WTC11 (cell line): ENCODE measurements around the gene RERG. TPM values are rescaled to one million over a fixed set of nuclear protein-coding genes. Genes with fewer than 3 reads are reported as not detected.
A peak's percentile ranks its signal among the peaks of the same experiment; 100 is the strongest.

Experiments
- ATAC-seq: fragments of 200-7000 bp; cut with Tn5 transposase; 2 replicates; pipeline ENCODE4 v1.10.0; 2021; ENCODE audit warnings: mild to moderate bottlenecking, moderate library complexity
- CTCF ChIA-PET: fragments of 300-600 bp; sonication (Branson Sonifier 250); formaldehyde crosslinking; loops from one replicate; lab custom pipeline; 2021; ENCODE audit warnings: antibody characterized with exemption; lab: Charles Lee
- POLR2A ChIA-PET: fragments of 350-600 bp; sonication (Branson Sonifier 250); formaldehyde crosslinking; loops from one replicate; lab custom pipeline; 2021; ENCODE audit warnings: antibody characterized with exemption; lab: Charles Lee
- DNase-seq: peaks from one replicate; pipeline ENCODE4 v3.0.0; 2021; ENCODE audit warnings: low spot score
- H3K27ac Mint-ChIP-seq: 2 replicates; pipeline ENCODE4 v1.8.0; 2021; ENCODE audit warnings: mixed read lengths
- H3K27me3 Mint-ChIP-seq: 2 replicates; pipeline ENCODE4 v1.8.0; 2021; ENCODE audit warnings: low read depth, mild to moderate bottlenecking, moderate library complexity, mixed read lengths
- H3K36me3 Mint-ChIP-seq: 2 replicates; pipeline ENCODE4 v1.8.0; 2021; ENCODE audit warnings: mixed read lengths
- H3K4me1 Mint-ChIP-seq: 2 replicates; pipeline ENCODE4 v1.8.0; 2022; ENCODE audit warnings: mixed read lengths
- H3K4me3 Mint-ChIP-seq: 2 replicates; pipeline ENCODE4 v1.8.0; 2021; ENCODE audit warnings: mild to moderate bottlenecking, moderate library complexity, mixed read lengths
- H3K9me3 Mint-ChIP-seq: 2 replicates; pipeline ENCODE4 v1.8.0; 2021; ENCODE audit warnings: mixed read lengths
- CREM ChIP-seq: sonication (generic); formaldehyde crosslinking; IDR thresholded peaks from 2 replicates; pipeline ENCODE4 v1.8.1; 2022; ENCODE audit warnings: mild to moderate bottlenecking, missing genetic modification reagents, moderate library complexity
- CTCF ChIP-seq: fragments of 200-600 bp; IDR thresholded peaks from 2 replicates; pipeline ENCODE4 v1.8.0; 2022; ENCODE audit warnings: antibody characterized with exemption
- E2F1 ChIP-seq: sonication (generic); formaldehyde crosslinking; IDR thresholded peaks from 2 replicates; pipeline ENCODE4 v1.8.0; 2022; ENCODE audit warnings: mild to moderate bottlenecking, missing genetic modification reagents
- ETV6 ChIP-seq: sonication (generic); formaldehyde crosslinking; IDR thresholded peaks from 2 replicates; pipeline ENCODE4 v1.8.1; 2022; ENCODE audit warnings: mild to moderate bottlenecking, missing genetic modification reagents
- FOXK1 ChIP-seq: sonication (generic); formaldehyde crosslinking; IDR thresholded peaks from 2 replicates; pipeline ENCODE4 v1.8.0; 2022; ENCODE audit warnings: mild to moderate bottlenecking, moderate library complexity, missing genetic modification reagents
- HMGA2 ChIP-seq: fragments of 250-450 bp; sonication (Bioruptor Pico); IDR thresholded peaks from 2 replicates; pipeline ENCODE4 v1.4.0; 2021; ENCODE audit warnings: mild to moderate bottlenecking, moderate library complexity
- NFE2L1 ChIP-seq: sonication (generic); formaldehyde crosslinking; IDR thresholded peaks from 2 replicates; pipeline ENCODE4 v1.8.1; 2023; ENCODE audit warnings: missing genetic modification reagents
- NR3C1 ChIP-seq: sonication (generic); formaldehyde crosslinking; conservative IDR thresholded peaks from 2 replicates; pipeline ENCODE4 v1.8.1; 2023; ENCODE audit warnings: low read depth, mild to moderate bottlenecking, missing genetic modification reagents
- PRRX2 ChIP-seq: fragments of 250-450 bp; sonication (Bioruptor Pico); IDR thresholded peaks from 2 replicates; pipeline ENCODE4 v1.8.0; 2021; ENCODE audit warnings: mild to moderate bottlenecking
- STAT6 ChIP-seq: sonication (generic); formaldehyde crosslinking; conservative IDR thresholded peaks from 2 replicates; pipeline ENCODE4 v1.8.1; 2023; ENCODE audit warnings: mild to moderate bottlenecking, low read depth, missing genetic modification reagents, moderate library complexity
- TP53 ChIP-seq: sonication (generic); formaldehyde crosslinking; IDR thresholded peaks from 2 replicates; pipeline ENCODE4 v1.8.1; 2023; ENCODE audit warnings: mild to moderate bottlenecking, missing genetic modification reagents
- ZNF138 ChIP-seq: sonication (generic); formaldehyde crosslinking; conservative IDR thresholded peaks from 2 replicates; pipeline ENCODE4 v1.8.1; 2022; ENCODE audit warnings: mild to moderate bottlenecking, moderate library complexity, missing genetic modification reagents
- ZNF532 ChIP-seq: fragments of 250-450 bp; sonication (Bioruptor Pico); IDR thresholded peaks from 2 replicates; pipeline ENCODE4 v1.9.0; 2021; ENCODE audit warnings: mild to moderate bottlenecking, borderline replicate concordance
- total RNA-seq: library from RNA; stranded (reverse); gene quantifications from 3 replicates; pipeline ENCODE4 v1.2.3, GENCODE V29; 2021
- TF ChIP-seq, protein P1 (sequence below): sonication (generic); formaldehyde crosslinking; IDR thresholded peaks from 2 replicates; pipeline ENCODE4 v1.8.1; 2022; ENCODE audit warnings: low read depth, mild to moderate bottlenecking, moderate library complexity, missing genetic modification reagents, borderline replicate concordance
- TF ChIP-seq, protein P2 (sequence below): sonication (generic); formaldehyde crosslinking; IDR thresholded peaks from 2 replicates; pipeline ENCODE4 v1.8.0; 2023; ENCODE audit warnings: missing genetic modification reagents
- TF ChIP-seq, protein P3 (sequence below): sonication (generic); formaldehyde crosslinking; IDR thresholded peaks from 2 replicates; pipeline ENCODE4 v1.8.1; 2023; ENCODE audit warnings: mild to moderate bottlenecking, missing genetic modification reagents, moderate library complexity
- TF ChIP-seq, protein P4 (sequence below): fragments of 250-450 bp; sonication (Bioruptor Pico); IDR thresholded peaks from 2 replicates; pipeline ENCODE4 v1.9.0; 2021; ENCODE audit warnings: mild to moderate bottlenecking
- TF ChIP-seq, protein P5 (sequence below): sonication (generic); formaldehyde crosslinking; IDR thresholded peaks from 2 replicates; pipeline ENCODE4 v1.8.1; 2023; ENCODE audit warnings: mild to moderate bottlenecking, missing genetic modification reagents

Gene RERG
- total RNA-seq, 1 experiment from 2014 or later = 0.28 TPM

DNA sequence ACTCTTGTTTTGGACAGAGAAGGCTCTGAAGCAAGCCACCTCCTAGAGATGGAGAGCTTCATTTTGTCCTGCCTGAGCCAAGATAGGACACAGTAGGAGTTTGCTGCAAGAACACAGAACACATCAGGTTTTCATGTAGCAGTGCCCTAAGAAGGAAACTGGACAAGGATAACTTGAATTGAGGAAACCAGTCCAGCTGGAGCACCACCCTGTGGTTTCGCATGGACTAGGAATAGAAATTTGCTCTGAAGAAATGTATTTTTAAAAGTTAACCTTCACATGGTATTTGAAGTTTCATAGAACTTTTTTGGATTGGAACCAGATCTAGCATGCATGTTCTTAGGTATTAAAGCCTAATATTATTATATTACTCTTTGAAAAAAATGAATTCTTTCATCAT lies 68.8 kb downstream of the RERG start:
- no peak overlapping the region for H3K4me3 Mint-ChIP-seq
- ChIA-PET POLR2A (no interaction called here), CTCF (interaction anchor here (1.3 to 6.0 kb wide), 3 partner anchors 66 to 375 kb away, joined by 4 to 48 read pairs (median 4); partner anchors contain the start of gene RERG)
- H3K27me3 Mint-ChIP-seq = no peaks in the 10 kb centered on the region
- DNase-seq (no peak), ATAC-seq (no peak)
- H3K36me3 Mint-ChIP-seq = no peaks in the 10 kb centered on the region
- no peaks in the 10 kb centered on the region for H3K4me1 Mint-ChIP-seq
- TF ChIP-seq HMGA2 = no peak
- TF ChIP-seq ETV6 (CRISPR knock-in tag) = no peak
- TF ChIP-seq STAT6 = no peak
- no peak for TF ChIP-seq NR3C1 (CRISPR knock-in tag)
- no peak for TF ChIP-seq ZNF138 (CRISPR knock-in tag)
- no peak for TF ChIP-seq NFE2L1 (CRISPR knock-in tag)
- H3K27ac Mint-ChIP-seq = no peak overlapping the region
- no peaks in the 10 kb centered on the region for H3K9me3 Mint-ChIP-seq

DNA sequence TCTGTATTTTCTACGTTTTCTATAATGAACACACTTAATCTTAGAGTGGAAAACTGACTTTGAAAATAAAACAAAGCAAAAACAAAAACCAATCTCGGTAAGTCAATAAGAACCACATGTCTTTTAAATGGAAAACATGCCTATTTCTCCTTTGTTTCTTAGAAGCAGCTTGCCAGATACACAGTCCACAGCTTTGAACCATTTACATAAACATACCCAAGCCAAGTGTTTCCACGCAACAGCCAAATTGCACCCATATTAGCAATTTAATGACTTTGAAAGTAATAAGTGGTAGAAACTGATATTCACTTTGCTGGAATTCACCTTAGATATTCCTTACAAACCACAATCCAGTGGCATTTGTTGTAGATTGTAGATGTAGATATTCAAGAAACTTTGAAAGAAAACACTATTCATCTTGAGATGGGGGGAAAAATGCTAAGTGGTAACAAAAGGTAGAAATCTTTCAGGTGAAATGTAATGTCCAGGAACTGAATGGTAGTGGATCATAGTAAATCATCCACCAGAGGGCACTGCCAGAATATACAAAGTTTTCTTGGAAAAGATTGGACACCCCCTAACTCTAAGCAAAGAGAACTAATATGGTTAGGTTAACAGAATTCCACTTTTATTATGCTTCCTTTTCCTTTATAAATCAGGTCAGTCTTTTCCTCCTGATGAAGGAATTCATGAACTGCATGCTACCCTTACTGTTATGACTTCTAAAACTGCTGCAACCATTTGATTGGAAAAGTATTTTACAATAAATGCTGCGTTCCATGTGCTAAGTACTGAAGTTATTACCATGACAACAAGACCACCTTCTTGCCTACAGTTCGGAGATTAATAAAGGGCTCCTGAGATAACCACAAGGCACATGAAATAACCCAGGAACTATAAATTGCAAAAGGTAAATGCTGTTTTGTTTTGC lies 69.8 kb downstream of the RERG start:
- H3K9me3 Mint-ChIP-seq = no peaks in the 10 kb centered on the region
- ATAC-seq = peak; percentile 22; the same call in 1 of the 2 replicates
- ChIA-PET POLR2A (no interaction called here), CTCF (interaction anchor here (1.3 to 6.0 kb wide), 4 partner anchors 67 to 376 kb away, joined by 4 to 48 read pairs (median 9); partner anchors contain the start of gene RERG)
- H3K4me1 Mint-ChIP-seq = peaks cover 5% of the 10 kb centered on the region
- H3K27ac Mint-ChIP-seq = no peak overlapping the region
- DNase-seq = no peak
- H3K4me3 Mint-ChIP-seq = no peak overlapping the region
- no peaks in the 10 kb centered on the region for H3K27me3 Mint-ChIP-seq
- H3K36me3 Mint-ChIP-seq = no peaks in the 10 kb centered on the region
- TF ChIP-seq CTCF = no peak
- no peak for TF ChIP-seq PRRX2
- TF ChIP-seq, protein P1, sequence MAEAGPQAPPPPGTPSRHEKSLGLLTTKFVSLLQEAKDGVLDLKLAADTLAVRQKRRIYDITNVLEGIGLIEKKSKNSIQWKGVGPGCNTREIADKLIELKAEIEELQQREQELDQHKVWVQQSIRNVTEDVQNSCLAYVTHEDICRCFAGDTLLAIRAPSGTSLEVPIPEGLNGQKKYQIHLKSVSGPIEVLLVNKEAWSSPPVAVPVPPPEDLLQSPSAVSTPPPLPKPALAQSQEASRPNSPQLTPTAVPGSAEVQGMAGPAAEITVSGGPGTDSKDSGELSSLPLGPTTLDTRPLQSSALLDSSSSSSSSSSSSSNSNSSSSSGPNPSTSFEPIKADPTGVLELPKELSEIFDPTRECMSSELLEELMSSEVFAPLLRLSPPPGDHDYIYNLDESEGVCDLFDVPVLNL (CRISPR knock-in tag) = no peak
- TF ChIP-seq, protein P2, sequence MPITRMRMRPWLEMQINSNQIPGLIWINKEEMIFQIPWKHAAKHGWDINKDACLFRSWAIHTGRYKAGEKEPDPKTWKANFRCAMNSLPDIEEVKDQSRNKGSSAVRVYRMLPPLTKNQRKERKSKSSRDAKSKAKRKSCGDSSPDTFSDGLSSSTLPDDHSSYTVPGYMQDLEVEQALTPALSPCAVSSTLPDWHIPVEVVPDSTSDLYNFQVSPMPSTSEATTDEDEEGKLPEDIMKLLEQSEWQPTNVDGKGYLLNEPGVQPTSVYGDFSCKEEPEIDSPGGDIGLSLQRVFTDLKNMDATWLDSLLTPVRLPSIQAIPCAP = no peak
- TF ChIP-seq, protein P3, sequence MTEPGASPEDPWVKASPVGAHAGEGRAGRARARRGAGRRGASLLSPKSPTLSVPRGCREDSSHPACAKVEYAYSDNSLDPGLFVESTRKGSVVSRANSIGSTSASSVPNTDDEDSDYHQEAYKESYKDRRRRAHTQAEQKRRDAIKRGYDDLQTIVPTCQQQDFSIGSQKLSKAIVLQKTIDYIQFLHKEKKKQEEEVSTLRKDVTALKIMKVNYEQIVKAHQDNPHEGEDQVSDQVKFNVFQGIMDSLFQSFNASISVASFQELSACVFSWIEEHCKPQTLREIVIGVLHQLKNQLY (CRISPR knock-in tag) = no peak
- no peak for TF ChIP-seq E2F1 (CRISPR knock-in tag)
- TF ChIP-seq FOXK1 (CRISPR knock-in tag) = no peak
- TF ChIP-seq TP53 (CRISPR knock-in tag) = no peak
- no peak for TF ChIP-seq ZNF532
- TF ChIP-seq CREM = no peak
- TF ChIP-seq, protein P4, sequence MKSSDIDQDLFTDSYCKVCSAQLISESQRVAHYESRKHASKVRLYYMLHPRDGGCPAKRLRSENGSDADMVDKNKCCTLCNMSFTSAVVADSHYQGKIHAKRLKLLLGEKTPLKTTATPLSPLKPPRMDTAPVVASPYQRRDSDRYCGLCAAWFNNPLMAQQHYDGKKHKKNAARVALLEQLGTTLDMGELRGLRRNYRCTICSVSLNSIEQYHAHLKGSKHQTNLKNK (CRISPR knock-in tag) = no peak
- TF ChIP-seq, protein P5, sequence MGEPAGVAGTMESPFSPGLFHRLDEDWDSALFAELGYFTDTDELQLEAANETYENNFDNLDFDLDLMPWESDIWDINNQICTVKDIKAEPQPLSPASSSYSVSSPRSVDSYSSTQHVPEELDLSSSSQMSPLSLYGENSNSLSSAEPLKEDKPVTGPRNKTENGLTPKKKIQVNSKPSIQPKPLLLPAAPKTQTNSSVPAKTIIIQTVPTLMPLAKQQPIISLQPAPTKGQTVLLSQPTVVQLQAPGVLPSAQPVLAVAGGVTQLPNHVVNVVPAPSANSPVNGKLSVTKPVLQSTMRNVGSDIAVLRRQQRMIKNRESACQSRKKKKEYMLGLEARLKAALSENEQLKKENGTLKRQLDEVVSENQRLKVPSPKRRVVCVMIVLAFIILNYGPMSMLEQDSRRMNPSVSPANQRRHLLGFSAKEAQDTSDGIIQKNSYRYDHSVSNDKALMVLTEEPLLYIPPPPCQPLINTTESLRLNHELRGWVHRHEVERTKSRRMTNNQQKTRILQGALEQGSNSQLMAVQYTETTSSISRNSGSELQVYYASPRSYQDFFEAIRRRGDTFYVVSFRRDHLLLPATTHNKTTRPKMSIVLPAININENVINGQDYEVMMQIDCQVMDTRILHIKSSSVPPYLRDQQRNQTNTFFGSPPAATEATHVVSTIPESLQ (CRISPR knock-in tag) = no peak
